H1 (cell line): Measurements from ENCODE around the gene TUBB4B.

ENCODE experiments used
- CHD7 ChIP-seq: fragments of 300-600 bp; sonication (generic); IDR thresholded peaks from 2 replicates; pipeline ENCODE4 v1.7.1; 2012; ENCODE audit warnings: low read length, moderate library complexity, mild to moderate bottlenecking, inconsistent platforms; ENCODE audit not compliant: insufficient replicate concordance
- CTCF ChIP-seq, 3 experiments: IDR thresholded peaks; 1 replicate in 2 of 3; 2 replicates in 1 of 3; pipeline versions ENCODE4 v1.5.1 to v1.6.1; 2011; ENCODE audit warnings: low read length in 3 of 3, mild to moderate bottlenecking in 3 of 3, inconsistent platforms in 2 of 3, low read depth in 1 of 3, moderate library complexity in 1 of 3; ENCODE audit not compliant: insufficient read depth in 1 of 3; ENCODE audit errors: control extremely low read depth in 1 of 3
- EGR1 ChIP-seq: IDR thresholded peaks from 2 replicates; pipeline ENCODE4 v1.6.1; 2011; ENCODE audit warnings: low read depth, low read length, borderline replicate concordance
- GABPA ChIP-seq: IDR thresholded peaks from 2 replicates; pipeline ENCODE4 v1.6.1; 2011; ENCODE audit warnings: mild to moderate bottlenecking, low read length, moderate library complexity, borderline replicate concordance; ENCODE audit not compliant: insufficient read depth
- TAF1 ChIP-seq: IDR thresholded peaks from 2 replicates; pipeline ENCODE4 v1.6.1; 2011; ENCODE audit warnings: mild to moderate bottlenecking, low read depth, low read length
- ZNF274 ChIP-seq: IDR thresholded peaks from 2 replicates; pipeline ENCODE4 v1.7.0; 2012; ENCODE audit warnings: low read length, borderline replicate concordance; ENCODE audit errors: extremely low read depth

- TF ChIP-seq ZNF274: no peak
- no peak for TF ChIP-seq TAF1
- no peak for TF ChIP-seq CHD7
- TF ChIP-seq CTCF (IDR thresholded peaks at IDR 0.05; ENCODE audit: control extremely low read depth in 1 of 3, insufficient read depth in 1 of 3, low read depth in 1 of 3, low read length in 3 of 3): no peak
- no peak for TF ChIP-seq EGR1
- no peak for TF ChIP-seq GABPA
These were observed 25.7 kb downstream of the TUBB4B start for GRCh38 chr9:137266585-137267453.
